Kidney capillary endothelial cell (primary cell): ENCODE measurements around the gene SH3D19.
A peak's percentile ranks its signal among the peaks of the same experiment; 100 is the strongest.

Experiments used
- DNase-seq: peaks from one replicate; pipeline ENCODE4 v3.0.0-alpha.2; 2018; ENCODE audit warnings: low spot score

The SH3D19 gene

GRCh38 chr4:151197247-151197646 lies 128.2 kb downstream of the SH3D19 start:
- no peak for DNase-seq

GRCh38 chr4:151195801-151196200 lies 129.6 kb downstream of the SH3D19 start:
- DNase-seq, result peak; percentile 90

- DNase-seq, result no peak
Measured at GRCh38 chr4:151193414-151193813, 132.0 kb downstream of the SH3D19 start.

GRCh38 chr4:151192556-151193235 lies 132.7 kb downstream of the SH3D19 start:
- no peak for DNase-seq

GRCh38 chr4:151184523-151185458 lies 140.6 kb downstream of the SH3D19 start:
- no peak for DNase-seq

GRCh38 chr4:151182455-151182996 lies 142.9 kb downstream of the SH3D19 start:
- no peak for DNase-seq

GRCh38 chr4:151176685-151177084 lies 148.7 kb downstream of the SH3D19 start:
- DNase-seq, result no peak

- no peak for DNase-seq
Measured at GRCh38 chr4:151175754-151176631, 149.4 kb downstream of the SH3D19 start.

- DNase-seq, result no peak
Measured at GRCh38 chr4:151175233-151175632, 150.2 kb downstream of the SH3D19 start.

GRCh38 chr4:151174784-151175183 lies 150.6 kb downstream of the SH3D19 start:
- DNase-seq, result no peak

- DNase-seq, result no peak
Measured at GRCh38 chr4:151173871-151174270, 151.5 kb downstream of the SH3D19 start.

GRCh38 chr4:151169900-151170299 lies 155.5 kb downstream of the SH3D19 start:
- no peak for DNase-seq

GRCh38 chr4:151169223-151169622 lies 156.2 kb downstream of the SH3D19 start:
- DNase-seq, result no peak

- no peak for DNase-seq
Measured at GRCh38 chr4:151167561-151167960, 157.8 kb downstream of the SH3D19 start.

GRCh38 chr4:151166636-151167035 lies 158.8 kb downstream of the SH3D19 start:
- DNase-seq, result no peak

GRCh38 chr4:151165205-151166000 lies 160.0 kb downstream of the SH3D19 start:
- DNase-seq, result no peak

GRCh38 chr4:151163855-151164254 lies 161.6 kb downstream of the SH3D19 start:
- no peak for DNase-seq

GRCh38 chr4:151158979-151159378 lies 166.4 kb downstream of the SH3D19 start:
- DNase-seq, result no peak

GRCh38 chr4:151157543-151157942 lies 167.9 kb downstream of the SH3D19 start:
- DNase-seq, result no peak

- DNase-seq, result no peak
Measured at GRCh38 chr4:151153585-151153984, 171.8 kb downstream of the SH3D19 start.

GRCh38 chr4:151152028-151152427 lies 173.4 kb downstream of the SH3D19 start:
- no peak for DNase-seq
